HG03060 (cell line): ENCODE data around the gene TTBK1.

Source experiments
- ATAC-seq: cut with Tn5 transposase; IDR thresholded peaks from one replicate; pipeline ENCODE4 v1.9.1; 2021; ENCODE audit warnings: low read depth, moderate number of reproducible peaks; ENCODE audit not compliant: unreplicated experiment

Gene TTBK1

GRCh38 chr6:43285832-43286231, 42.6 kb downstream of the TTBK1 start:
- ATAC-seq: no peak

- no peak for ATAC-seq
Observed at GRCh38 chr6:43286456-43286979, 43.2 kb downstream of the TTBK1 start.

DNA sequence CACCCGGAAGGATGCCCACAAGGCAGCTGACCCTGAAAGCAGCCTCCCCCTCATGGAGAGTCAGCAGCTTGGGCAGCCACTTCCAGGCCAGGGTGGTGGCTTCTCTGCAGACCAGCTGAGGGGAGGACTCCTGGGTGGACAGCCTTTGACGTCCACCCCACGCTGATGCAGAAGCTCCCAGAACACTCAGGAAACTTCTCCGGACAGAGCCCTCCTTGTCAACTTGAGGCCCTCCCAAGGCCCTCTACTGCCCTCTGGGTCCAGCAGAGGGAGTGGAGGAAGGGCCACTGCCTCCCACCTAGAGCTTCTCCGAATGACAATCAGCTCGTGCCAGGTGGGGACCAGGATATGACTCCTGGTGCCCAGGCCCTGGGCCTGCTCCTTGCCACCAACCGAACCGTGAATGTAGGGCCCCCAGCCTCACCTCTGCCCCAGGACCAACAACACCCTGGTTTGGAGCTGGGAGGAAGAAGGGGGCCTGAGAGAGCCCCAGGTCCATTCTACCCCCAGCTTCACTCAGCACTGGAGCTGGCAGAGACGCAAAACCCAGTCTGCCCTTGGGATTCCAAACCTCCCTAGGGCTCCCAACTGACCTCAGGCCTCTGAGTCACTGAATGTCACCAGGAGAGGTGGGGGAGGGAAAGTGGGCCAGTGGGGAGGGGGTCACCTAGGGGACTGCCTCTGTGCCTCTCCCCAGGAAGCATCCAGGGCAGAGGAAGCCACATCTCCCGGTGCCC, 43.9 kb downstream of the TTBK1 start:
- ATAC-seq: no peak

GRCh38 chr6:43287717-43288679, 44.7 kb downstream of the TTBK1 start:
- ATAC-seq: no peak

- ATAC-seq: no peak
Observed at GRCh38 chr6:43290339-43290904, 47.1 kb downstream of the TTBK1 start.

DNA sequence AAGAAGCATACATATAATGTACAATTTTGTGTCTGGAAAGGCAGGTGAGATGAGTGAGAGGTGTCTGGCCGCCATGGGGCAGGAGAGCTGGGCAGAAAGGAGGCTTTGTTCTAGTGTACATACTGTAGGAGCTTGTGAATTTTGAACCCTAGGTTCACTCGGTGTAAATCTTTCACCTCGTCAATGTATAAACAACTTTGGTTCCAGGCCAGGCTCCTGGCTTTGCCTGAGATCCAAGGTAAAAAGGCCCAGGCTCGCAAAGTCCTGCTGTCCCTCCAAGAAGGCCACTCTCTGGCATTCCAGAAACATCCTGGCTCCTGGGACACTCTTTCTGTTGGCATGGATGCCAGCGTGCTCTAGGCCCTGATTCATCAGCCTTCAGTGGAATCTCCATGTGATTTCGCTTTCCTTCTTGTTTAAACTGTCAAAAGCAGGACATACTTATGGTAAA, 47.6 kb downstream of the TTBK1 start:
- no peak for ATAC-seq

- no peak for ATAC-seq
Observed at GRCh38 chr6:43291708-43292107, 48.4 kb downstream of the TTBK1 start.

- ATAC-seq: no peak
Observed at GRCh38 chr6:43292341-43292740, 49.1 kb downstream of the TTBK1 start.

DNA sequence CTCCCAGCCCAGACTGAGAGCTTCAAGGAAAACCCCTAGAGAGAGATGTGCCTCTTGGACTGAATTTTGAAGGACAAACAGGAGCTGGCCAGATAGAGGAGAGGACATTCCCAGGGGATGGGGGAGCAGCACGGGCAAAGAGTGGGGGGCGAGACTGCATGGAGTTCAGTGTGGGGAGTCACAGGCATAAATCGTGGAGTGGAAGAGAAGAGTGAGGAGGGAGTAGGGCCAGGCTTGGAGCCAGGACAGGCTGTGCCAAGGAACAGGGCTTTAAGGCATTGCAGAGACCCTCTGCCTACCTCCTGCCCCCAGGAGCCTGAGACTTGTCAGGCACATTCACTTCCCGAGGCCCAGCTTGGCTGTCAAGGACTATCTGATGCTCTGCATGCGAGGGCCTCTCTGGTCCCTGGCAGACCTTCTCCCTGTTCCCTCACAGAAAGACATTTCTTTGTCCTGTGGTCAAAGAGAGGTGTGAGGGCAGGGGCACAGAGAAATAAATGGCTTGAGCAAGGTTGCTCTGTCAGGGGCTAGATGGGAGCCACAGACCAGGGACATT, 49.6 kb downstream of the TTBK1 start:
- no peak for ATAC-seq

DNA sequence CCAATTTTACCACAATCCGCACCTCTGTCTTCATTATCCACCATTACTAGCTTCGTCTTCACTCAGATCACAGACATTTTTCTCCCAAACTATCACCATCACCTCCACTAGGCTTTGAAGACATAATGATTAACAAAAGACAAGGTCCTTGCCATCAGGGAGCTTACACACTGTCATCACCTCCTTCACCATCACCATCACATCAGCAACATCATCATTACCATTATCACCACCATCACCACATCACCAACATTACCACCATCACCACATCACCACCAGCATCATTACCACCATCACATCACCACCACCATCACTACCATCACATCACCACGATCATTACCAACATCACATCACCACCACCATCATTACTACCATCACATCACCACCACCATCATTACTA, 50.4 kb downstream of the TTBK1 start:
- ATAC-seq: no peak

- no peak for ATAC-seq
Observed at GRCh38 chr6:43294536-43294935, 51.3 kb downstream of the TTBK1 start.

GRCh38 chr6:43295456-43295855, 52.2 kb downstream of the TTBK1 start:
- ATAC-seq: no peak

DNA sequence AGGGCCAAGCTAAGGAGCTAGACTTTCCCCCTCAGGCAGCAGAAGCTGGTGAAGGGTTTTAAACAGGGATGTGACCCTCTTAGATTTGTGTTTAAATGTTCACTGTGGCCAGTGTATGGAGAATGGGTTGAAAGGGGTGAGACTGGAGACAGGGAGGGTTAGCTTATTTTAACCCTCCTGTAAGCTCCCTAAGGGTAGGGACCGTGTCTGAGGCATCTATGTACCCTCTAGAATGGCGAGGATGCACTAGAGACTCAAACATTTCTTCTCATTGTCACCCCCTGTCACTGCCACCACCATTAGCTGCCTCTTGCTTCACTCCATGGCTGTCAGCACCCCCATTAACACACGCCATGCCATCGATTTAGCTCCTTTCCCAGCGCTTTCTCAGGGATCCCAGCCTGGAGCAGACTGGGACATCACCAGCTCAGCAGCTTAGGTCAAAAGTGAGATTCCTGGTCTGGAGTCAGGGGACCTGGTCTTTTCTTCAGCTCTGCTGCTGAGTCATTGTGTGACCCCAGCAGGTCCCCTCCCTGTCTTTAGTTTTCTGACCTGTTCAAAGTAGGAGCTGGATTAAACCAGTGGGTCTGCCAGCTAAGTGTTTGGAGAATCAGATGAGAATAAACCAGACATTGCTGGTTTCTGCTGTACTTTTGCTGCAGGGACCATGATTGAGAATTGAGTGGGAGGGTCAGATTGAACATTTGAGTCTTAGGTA, 53.7 kb downstream of the TTBK1 start:
- ATAC-seq: no peak

GRCh38 chr6:43297644-43298564, 54.6 kb downstream of the TTBK1 start, which contains the start of gene SLC22A7:
TSS of gene SLC22A7 (plus strand) at chr6:43298260. CDS start at chr6:43298359, 99 bp downstream.
- ATAC-seq: no peak

- ATAC-seq: no peak
Observed at GRCh38 chr6:43298565-43299337, 55.5 kb downstream of the TTBK1 start.

- ATAC-seq: no peak
Observed at GRCh38 chr6:43299338-43300293, 56.3 kb downstream of the TTBK1 start.
